Upper lobe of left lung (tissue), 6 donors: Measurements from ENCODE around the gene KANSL1. TPM values are rescaled to one million over a fixed set of nuclear protein-coding genes. Genes with fewer than 3 reads are reported as not detected.

ENCODE experiments used
- ATAC-seq, 2 donors: fragments of 200-7000 bp; cut with Tn5 transposase; one replicate each; pipeline ENCODE4 v1.9.1; 2022; ENCODE audit warnings: mild to moderate bottlenecking in 2 of 2, moderate library complexity in 2 of 2; ENCODE audit not compliant: low FRiP score in 2 of 2
- DNase-seq, 2 donors: peaks; one replicate each; pipeline ENCODE4 v3.0.0-alpha.2; 2019 to 2020
- H3K27ac ChIP-seq, 4 donors: fragments of 200-600 bp; sonication (generic); one replicate each; pipeline ENCODE4 v1.5.1; 2016 to 2019
- H3K27me3 ChIP-seq, 4 donors: fragments of 200-600 bp; sonication (generic); one replicate each; pipeline ENCODE4 v1.5.1; 2017 to 2019
- H3K36me3 ChIP-seq, 4 donors: fragments of 200-600 bp; sonication (generic); one replicate each; pipeline ENCODE4 v1.5.1; 2016 to 2019
- H3K4me1 ChIP-seq, 4 donors: fragments of 200-600 bp; sonication (generic); one replicate each; pipeline ENCODE4 v1.5.1; 2018 to 2019
- H3K4me3 ChIP-seq, 4 donors: fragments of 200-600 bp; sonication (generic); one replicate each; pipeline ENCODE4 v1.5.1; 2017 to 2019; ENCODE audit warnings: mild to moderate bottlenecking in 2 of 4, moderate library complexity in 1 of 4
- H3K9me3 ChIP-seq, 4 donors: fragments of 200-600 bp; sonication (generic); one replicate each; pipeline ENCODE4 v1.5.1; 2018 to 2019
- EP300 ChIP-seq, 4 donors: sonication (generic); formaldehyde crosslinking; IDR thresholded peaks; one replicate each; pipeline ENCODE4 v1.5.1; 2017; ENCODE audit warnings: antibody characterized with exemption in 4 of 4, control low read depth in 2 of 4
- POLR2A ChIP-seq, 4 donors: fragments of 450-650 bp; IDR thresholded peaks; one replicate each; pipeline ENCODE4 v1.5.1; 2016 to 2017; ENCODE audit warnings: antibody characterized with exemption in 4 of 4, mild to moderate bottlenecking in 2 of 4
- POLR2AphosphoS5 ChIP-seq, 2 donors: sonication (generic); formaldehyde crosslinking; IDR thresholded peaks; one replicate each; pipeline ENCODE4 v1.5.1; 2017; ENCODE audit warnings: antibody characterized with exemption in 2 of 2
- WGBS, 2 donors: methylation state at CpG; one replicate each; pipeline ENCODE4 v1.1.5; 2017 to 2018; 5-methylcytosine and 5-hydroxymethylcytosine counted together
- total RNA-seq, 6 donors: library from RNA; depleted of rRNA in 4 of 6; stranded (reverse); fragments of >200 nt in 4 of 6; gene quantifications; one replicate each; pipeline versions ENCODE4 v1.1.0 to v1.2.1, GENCODE V29; 2016 to 2021
- TF ChIP-seq, protein P1 (sequence below), 6 experiments: fragments of 450-650 bp in 4 of 6; fragments of 200-600 bp in 2 of 6; sonication (generic) in 2 of 6; IDR thresholded peaks; one replicate each; pipeline ENCODE4 v1.5.1; 2016 to 2019; ENCODE audit warnings: antibody characterized with exemption in 6 of 6
- donor health status: DM: no; HTN: no; CAD: no; lungs with moderate emphysema.
- donor health status: DM: no; HTN: yes; CAD: no; lungs with severe emphysema.

KANSL1 gene
- total RNA-seq, 6 donors from 2014 or later: 60.5 to 294 (median 108) TPM

DNA sequence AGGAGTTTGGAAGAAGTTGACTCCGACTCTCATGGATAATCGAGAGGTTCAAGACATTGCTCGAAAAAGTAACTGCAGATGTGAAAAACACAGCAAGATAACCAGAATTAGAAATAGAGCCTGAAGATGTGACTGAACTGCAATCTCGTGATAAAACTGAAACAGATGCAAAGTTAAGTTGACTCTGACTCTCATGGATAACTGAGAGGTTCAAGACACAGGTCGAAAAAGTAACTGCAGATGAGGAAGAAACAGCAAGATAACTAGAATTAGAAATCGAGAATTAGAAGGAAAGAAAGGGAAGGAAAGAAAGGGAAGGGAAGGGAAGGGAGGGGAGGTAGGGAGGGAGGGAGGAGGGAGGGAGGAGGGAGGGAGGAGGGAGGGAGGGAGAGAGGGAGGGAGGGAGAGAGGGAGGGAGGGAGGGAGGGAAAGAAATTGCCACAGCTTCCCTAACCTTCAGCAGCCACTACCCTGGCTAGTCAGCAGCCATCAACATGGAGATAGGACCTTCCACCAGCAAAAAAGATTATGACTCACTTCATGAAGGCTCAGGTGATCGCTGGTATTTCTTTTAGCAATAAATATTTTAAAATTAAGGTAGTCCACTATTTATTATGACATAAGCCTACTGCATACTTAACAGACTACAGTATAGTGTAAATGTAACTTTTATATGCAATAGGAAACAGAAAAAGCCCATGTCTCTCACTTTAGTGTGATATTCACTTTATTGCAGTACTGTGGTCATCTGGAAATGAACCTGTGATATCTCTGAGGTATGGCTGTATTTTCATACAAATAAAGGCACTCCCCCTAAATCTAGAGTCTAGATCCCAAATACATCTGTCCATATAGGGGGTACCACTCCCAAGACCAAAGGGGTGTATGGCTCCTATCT is 68.3 kb downstream of the KANSL1 start:
- no peak for TF ChIP-seq POLR2AphosphoS5 (IDR thresholded peaks at IDR 0.05)
- TF ChIP-seq POLR2A (IDR thresholded peaks at IDR 0.05): no peak
- TF ChIP-seq, protein P1, sequence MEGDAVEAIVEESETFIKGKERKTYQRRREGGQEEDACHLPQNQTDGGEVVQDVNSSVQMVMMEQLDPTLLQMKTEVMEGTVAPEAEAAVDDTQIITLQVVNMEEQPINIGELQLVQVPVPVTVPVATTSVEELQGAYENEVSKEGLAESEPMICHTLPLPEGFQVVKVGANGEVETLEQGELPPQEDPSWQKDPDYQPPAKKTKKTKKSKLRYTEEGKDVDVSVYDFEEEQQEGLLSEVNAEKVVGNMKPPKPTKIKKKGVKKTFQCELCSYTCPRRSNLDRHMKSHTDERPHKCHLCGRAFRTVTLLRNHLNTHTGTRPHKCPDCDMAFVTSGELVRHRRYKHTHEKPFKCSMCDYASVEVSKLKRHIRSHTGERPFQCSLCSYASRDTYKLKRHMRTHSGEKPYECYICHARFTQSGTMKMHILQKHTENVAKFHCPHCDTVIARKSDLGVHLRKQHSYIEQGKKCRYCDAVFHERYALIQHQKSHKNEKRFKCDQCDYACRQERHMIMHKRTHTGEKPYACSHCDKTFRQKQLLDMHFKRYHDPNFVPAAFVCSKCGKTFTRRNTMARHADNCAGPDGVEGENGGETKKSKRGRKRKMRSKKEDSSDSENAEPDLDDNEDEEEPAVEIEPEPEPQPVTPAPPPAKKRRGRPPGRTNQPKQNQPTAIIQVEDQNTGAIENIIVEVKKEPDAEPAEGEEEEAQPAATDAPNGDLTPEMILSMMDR (IDR thresholded peaks at IDR 0.05): no peak
- no peak for TF ChIP-seq EP300 (IDR thresholded peaks at IDR 0.05)
- no peak for DNase-seq
- H3K27ac ChIP-seq: no peak overlapping the region
- H3K4me3 ChIP-seq: no peak overlapping the region
- no peaks in the 10 kb centered on the region for H3K9me3 ChIP-seq
- H3K36me3 ChIP-seq: no peaks in the 10 kb centered on the region
- H3K27me3 ChIP-seq: no peaks in the 10 kb centered on the region
- peaks cover 42 to 81% (median 59%) of the 10 kb centered on the region in 4 donors for H3K4me1 ChIP-seq
- ATAC-seq: no peak
- 72 to 82% methylated on average over 7 of the region's 7 CpGs for WGBS, 2 donors

DNA sequence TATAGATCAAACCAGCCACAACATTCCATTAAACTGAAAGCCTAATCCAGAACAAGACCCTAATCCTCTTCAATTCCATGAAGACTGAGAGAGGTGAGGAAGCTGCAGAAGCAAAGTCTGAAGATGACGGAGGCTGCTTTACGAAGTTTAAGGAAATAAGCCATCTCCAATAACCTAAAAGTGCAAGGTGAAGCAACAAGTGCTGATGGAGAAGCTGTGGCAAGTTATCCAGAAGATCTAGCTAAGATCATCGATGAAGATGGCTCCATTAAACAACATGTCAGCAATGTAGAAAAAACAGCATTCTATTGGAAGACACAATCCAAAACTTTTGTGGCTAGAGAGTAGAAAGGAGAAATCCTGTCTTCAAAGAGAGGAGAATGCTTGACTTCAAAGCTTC is 69.6 kb downstream of the KANSL1 start:
- Histone ChIP-seq H3K27me3 (no peaks in the 10 kb centered on the region), H3K27ac (no peak overlapping the region), H3K4me1 (peaks cover 39 to 72% (median 56%) of the 10 kb centered on the region in 4 donors), H3K4me3 (no peak overlapping the region), H3K36me3 (no peaks in the 10 kb centered on the region), H3K9me3 (no peaks in the 10 kb centered on the region)
- ATAC-seq (no peak), DNase-seq (no peak)
- TF ChIP-seq POLR2A (IDR thresholded peaks at IDR 0.05) (no peak), POLR2AphosphoS5 (IDR thresholded peaks at IDR 0.05) (no peak), EP300 (IDR thresholded peaks at IDR 0.05) (no peak)
- TF ChIP-seq, protein P1 (IDR thresholded peaks at IDR 0.05): no peak
- 93 to 96% methylated on average over 3 of the region's 3 CpGs for WGBS, 2 donors

DNA sequence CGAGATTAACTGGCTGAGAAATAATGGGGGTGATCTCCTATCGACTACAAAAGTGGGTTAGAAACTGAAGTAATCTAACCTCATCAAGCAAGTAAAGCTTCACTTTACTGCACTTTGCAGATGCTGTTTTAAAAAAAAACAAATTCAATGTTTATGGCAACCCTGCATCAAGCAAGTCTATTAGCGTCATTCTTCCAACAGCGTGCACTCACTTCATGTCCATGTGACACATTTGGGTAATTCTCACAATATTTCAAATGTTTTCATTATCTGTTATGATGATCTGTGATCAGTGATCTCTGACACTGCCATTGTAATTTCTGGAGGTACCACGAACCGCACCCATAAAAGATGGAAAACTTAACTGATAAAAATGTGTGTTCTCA is 70.8 kb downstream of the KANSL1 start:
- ATAC-seq (no peak), DNase-seq (no peak)
- Histone ChIP-seq H3K27me3 (no peaks in the 10 kb centered on the region), H3K27ac (peak overlapping the region in 1 of 4 donors; percentile 32), H3K36me3 (no peaks in the 10 kb centered on the region), H3K4me1 (peaks cover 36 to 72% (median 62%) of the 10 kb centered on the region in 4 donors), H3K9me3 (no peaks in the 10 kb centered on the region), H3K4me3 (no peak overlapping the region)
- WGBS, 2 donors: 75 to 80% methylated on average over 6 of the region's 6 CpGs
- TF ChIP-seq POLR2A (IDR thresholded peaks at IDR 0.05) (no peak), POLR2AphosphoS5 (IDR thresholded peaks at IDR 0.05) (no peak), EP300 (IDR thresholded peaks at IDR 0.05) (no peak)
- TF ChIP-seq, protein P1 (IDR thresholded peaks at IDR 0.05): no peak

DNA sequence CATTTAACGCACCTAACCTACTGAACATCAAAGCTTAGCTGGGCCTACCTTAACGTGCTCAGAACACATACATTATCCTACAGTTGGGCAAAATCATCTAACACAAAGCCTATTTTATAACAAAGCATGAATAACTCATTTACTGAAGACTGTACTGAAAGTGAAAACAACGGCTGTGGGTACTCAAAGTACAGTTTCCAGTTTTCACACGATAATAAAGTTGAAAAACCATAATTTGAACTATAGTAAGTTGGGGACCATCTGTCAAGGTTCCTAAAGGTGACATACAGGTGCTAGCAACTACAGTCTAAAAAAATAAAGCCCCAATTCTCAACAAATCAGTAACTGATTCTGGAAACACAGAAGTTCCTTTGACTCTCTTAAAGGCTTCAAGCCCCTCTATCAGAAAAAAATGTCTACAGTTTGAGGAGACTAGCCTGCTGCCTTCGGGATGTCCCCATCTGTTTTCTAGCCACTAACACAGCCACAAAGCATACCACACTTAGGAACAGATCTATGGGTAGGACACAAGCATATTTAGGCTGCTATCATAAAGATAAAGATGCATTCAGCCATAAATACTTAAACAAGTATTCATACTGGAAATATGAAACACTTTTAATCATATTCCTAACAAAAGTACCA is 71.3 kb downstream of the KANSL1 start:
- peak overlapping the region in 1 of 4 donors; percentile 48 for H3K27ac ChIP-seq
- H3K9me3 ChIP-seq: no peaks in the 10 kb centered on the region
- no peaks in the 10 kb centered on the region for H3K27me3 ChIP-seq
- DNase-seq: no peak
- no peak for ATAC-seq
- no peak overlapping the region for H3K4me3 ChIP-seq
- no peaks in the 10 kb centered on the region for H3K36me3 ChIP-seq
- H3K4me1 ChIP-seq: peaks cover 36 to 71% (median 64%) of the 10 kb centered on the region in 4 donors
- TF ChIP-seq EP300 (IDR thresholded peaks at IDR 0.05): no peak
- no peak for TF ChIP-seq POLR2A (IDR thresholded peaks at IDR 0.05)
- no peak for TF ChIP-seq POLR2AphosphoS5 (IDR thresholded peaks at IDR 0.05)
- TF ChIP-seq, protein P1 (IDR thresholded peaks at IDR 0.05): no peak
- WGBS, 2 donors: 55 to 64% methylated on average over 5 of the region's 5 CpGs
